ENCODE data around the gene PRKAR2B.

PRKAR2B gene

GRCh38 chr7:107122486-107122911 is 78.0 kb downstream of the PRKAR2B start:
- no peak for DNase-seq (ENCODE audit: low spot score)
- in situ Hi-C loops (cut with MboI; ENCODE audit: low pct_unique_long_range_greater_than_20kb, low sequenced_read_pairs, unreplicated experiment) = no loop called here
- TF ChIP-seq CTCF (IDR thresholded peaks at IDR 0.05; ENCODE audit: extremely low read depth, insufficient read depth, missing control alignments) = no peak

GRCh38 chr7:107123392-107123791 is 78.9 kb downstream of the PRKAR2B start:
- DNase-seq (ENCODE audit: low spot score) = no peak
- no peak for TF ChIP-seq CTCF (IDR thresholded peaks at IDR 0.05; ENCODE audit: extremely low read depth, insufficient read depth, missing control alignments)
- in situ Hi-C loops (cut with MboI; ENCODE audit: low pct_unique_long_range_greater_than_20kb, low sequenced_read_pairs, unreplicated experiment) = no loop called here

GRCh38 chr7:107125475-107125874 is 81.0 kb downstream of the PRKAR2B start:
- in situ Hi-C loops (cut with MboI; ENCODE audit: low pct_unique_long_range_greater_than_20kb, low sequenced_read_pairs, unreplicated experiment) = no loop called here

GRCh38 chr7:107128217-107128616 is 83.7 kb downstream of the PRKAR2B start:
- DNase-seq (ENCODE audit: low spot score) = no peak
- TF ChIP-seq CTCF (IDR thresholded peaks at IDR 0.05; ENCODE audit: extremely low read depth, insufficient read depth, missing control alignments) = no peak
- in situ Hi-C loops (cut with MboI; ENCODE audit: low pct_unique_long_range_greater_than_20kb, low sequenced_read_pairs, unreplicated experiment) = no loop called here

More at GRCh38 chr7:107125475-107125874, 81.0 kb downstream of the PRKAR2B start:
- TF ChIP-seq CTCF (IDR thresholded peaks at IDR 0.05; ENCODE audit: extremely low read depth, insufficient read depth, missing control alignments) = no peak
- DNase-seq (ENCODE audit: low spot score) = no peak

GRCh38 chr7:107128748-107129147 is 84.2 kb downstream of the PRKAR2B start:
- DNase-seq (ENCODE audit: low spot score) = no peak
- in situ Hi-C loops (cut with MboI; ENCODE audit: low pct_unique_long_range_greater_than_20kb, low sequenced_read_pairs, unreplicated experiment) = no loop called here
- TF ChIP-seq CTCF (IDR thresholded peaks at IDR 0.05; ENCODE audit: extremely low read depth, insufficient read depth, missing control alignments) = no peak

GRCh38 chr7:107130487-107131220 is 86.1 kb downstream of the PRKAR2B start:
- in situ Hi-C loops (cut with MboI; ENCODE audit: low pct_unique_long_range_greater_than_20kb, low sequenced_read_pairs, unreplicated experiment) = no loop called here
- no peak for TF ChIP-seq CTCF (IDR thresholded peaks at IDR 0.05; ENCODE audit: extremely low read depth, insufficient read depth, missing control alignments)
- DNase-seq (ENCODE audit: low spot score) = no peak

Measured in GM13977 (cell line).